Immature natural killer cell (primary cell): Measurements from ENCODE around the gene IGF2BP2. TPM values are rescaled to one million over a fixed set of nuclear protein-coding genes. Genes with fewer than 3 reads are reported as not detected.
A peak's percentile ranks its signal among the peaks of the same experiment; 100 is the strongest.
"Not testable (repeated sequence)": the region's sequence is repeated elsewhere in the genome, so short reads cannot be mapped to it uniquely, and the experiment has no call there.

Experiments
- DNase-seq, 3 donors: peaks; one replicate each; pipeline ENCODE4 v3.0.0; 2022; ENCODE audit warnings: mixed read lengths in 1 of 3
- H3K27ac Mint-ChIP-seq, 6 donors: one replicate each; pipeline ENCODE4 v1.8.0; 2020; ENCODE audit warnings: mixed read lengths in 6 of 6, mild to moderate bottlenecking in 5 of 6, inconsistent platforms in 4 of 6, moderate library complexity in 3 of 6
- H3K27me3 Mint-ChIP-seq, 3 donors: one replicate each; pipeline ENCODE4 v1.8.0; 2020 to 2021; ENCODE audit warnings: low read depth in 3 of 3, mild to moderate bottlenecking in 3 of 3, mixed read lengths in 3 of 3, moderate library complexity in 3 of 3, inconsistent platforms in 1 of 3
- H3K36me3 Mint-ChIP-seq, 3 donors: one replicate each; pipeline ENCODE4 v1.8.0; 2020; ENCODE audit warnings: mixed read lengths in 3 of 3, inconsistent platforms in 2 of 3, mild to moderate bottlenecking in 2 of 3
- H3K4me1 Mint-ChIP-seq, 2 donors: one replicate each; pipeline ENCODE4 v1.8.0; 2020; ENCODE audit warnings: inconsistent platforms in 2 of 2, mild to moderate bottlenecking in 2 of 2, mixed read lengths in 2 of 2, moderate library complexity in 1 of 2
- H3K4me3 Mint-ChIP-seq, 5 donors: one replicate each; pipeline ENCODE4 v1.8.0; 2020; ENCODE audit warnings: mild to moderate bottlenecking in 5 of 5, mixed read lengths in 5 of 5, inconsistent platforms in 3 of 5, moderate library complexity in 3 of 5
- H3K9me3 Mint-ChIP-seq, 6 donors: one replicate each; pipeline ENCODE4 v1.8.0; 2020; ENCODE audit warnings: mild to moderate bottlenecking in 6 of 6, mixed read lengths in 6 of 6, inconsistent platforms in 4 of 6, moderate library complexity in 3 of 6
- polyA plus RNA-seq, 3 donors: library from polyadenylated mRNA; unstranded; fragments of 300-500 nt; fragmentation: Illumina TruSeq; gene quantifications; one replicate each; pipeline ENCODE4 v1.2.3, GENCODE V29; 2021

Gene IGF2BP2
- polyA plus RNA-seq, 3 donors from 2014 or later, result 0.42 to 0.86 (median 0.43) TPM

- H3K4me1 Mint-ChIP-seq, result no peaks in the 10 kb centered on the region
- no peak for DNase-seq
- H3K4me3 Mint-ChIP-seq, result no peak overlapping the region
- no peak overlapping the region for H3K27ac Mint-ChIP-seq
- H3K27me3 Mint-ChIP-seq, result peaks cover 0 to 10% (median 1%) of the 10 kb centered on the region in 3 donors
- H3K9me3 Mint-ChIP-seq, result no peaks in the 10 kb centered on the region
- no peaks in the 10 kb centered on the region for H3K36me3 Mint-ChIP-seq
Observed at GRCh38 chr3:185639632-185640206, 185.1 kb downstream of the IGF2BP2 start.

GRCh38 chr3:185638651-185639050 is 186.2 kb downstream of the IGF2BP2 start:
- H3K36me3 Mint-ChIP-seq, H3K27ac Mint-ChIP-seq, H3K9me3 Mint-ChIP-seq, H3K4me3 Mint-ChIP-seq, DNase-seq, H3K4me1 Mint-ChIP-seq: not testable (repeated sequence)
- H3K27me3 Mint-ChIP-seq, result peaks cover 0 to 10% (median 1%) of the 10 kb centered on the region in 3 donors

GRCh38 chr3:185637388-185637787 is 187.5 kb downstream of the IGF2BP2 start:
- DNase-seq, result no peak
- no peak overlapping the region for H3K4me3 Mint-ChIP-seq
- no peaks in the 10 kb centered on the region for H3K4me1 Mint-ChIP-seq
- no peaks in the 10 kb centered on the region for H3K9me3 Mint-ChIP-seq
- peaks cover 0 to 10% (median 1%) of the 10 kb centered on the region in 3 donors for H3K27me3 Mint-ChIP-seq
- H3K36me3 Mint-ChIP-seq, result no peaks in the 10 kb centered on the region
- no peak overlapping the region for H3K27ac Mint-ChIP-seq

- Mint-ChIP-seq H3K27me3 (peaks cover 1 to 6% (median 5%) of the 10 kb centered on the region in 3 donors), H3K36me3 (peaks cover 0 to 22% (median 0%) of the 10 kb centered on the region in 3 donors), H3K27ac (peak overlapping the region in 1 of 6 donors; percentile 31), H3K9me3 (no peaks in the 10 kb centered on the region), H3K4me3 (no peak overlapping the region), H3K4me1 (no peaks in the 10 kb centered on the region)
- DNase-seq, result no peak
Observed at GRCh38 chr3:185632996-185633395, 191.8 kb downstream of the IGF2BP2 start.

GRCh38 chr3:185631508-185632206 is 193.2 kb downstream of the IGF2BP2 start:
- Mint-ChIP-seq H3K9me3 (no peaks in the 10 kb centered on the region), H3K27me3 (peaks cover 1 to 4% (median 3%) of the 10 kb centered on the region in 3 donors), H3K4me3 (no peak overlapping the region), H3K36me3 (peaks cover 0 to 27% (median 3%) of the 10 kb centered on the region in 3 donors), H3K27ac (no peak overlapping the region), H3K4me1 (no peaks in the 10 kb centered on the region)
- DNase-seq, result no peak

- peak overlapping the region in 2 of 6 donors; percentile 2 to 22 for H3K27ac Mint-ChIP-seq
- no peaks in the 10 kb centered on the region for H3K9me3 Mint-ChIP-seq
- H3K27me3 Mint-ChIP-seq, result peaks cover 1 to 4% (median 2%) of the 10 kb centered on the region in 3 donors
- no peaks in the 10 kb centered on the region for H3K4me1 Mint-ChIP-seq
- peaks cover 0 to 29% (median 3%) of the 10 kb centered on the region in 3 donors for H3K36me3 Mint-ChIP-seq
- no peak for DNase-seq
- no peak overlapping the region for H3K4me3 Mint-ChIP-seq
Observed at GRCh38 chr3:185631108-185631507, 193.7 kb downstream of the IGF2BP2 start.

- peaks cover 1 to 4% (median 2%) of the 10 kb centered on the region in 3 donors for H3K27me3 Mint-ChIP-seq
- H3K27ac Mint-ChIP-seq, result peak overlapping the region in 1 of 6 donors; percentile 9
- H3K4me3 Mint-ChIP-seq, result no peak overlapping the region
Observed at GRCh38 chr3:185630182-185630622, 194.6 kb downstream of the IGF2BP2 start.

GRCh38 chr3:185629554-185630181 is 195.2 kb downstream of the IGF2BP2 start:
- no peak for DNase-seq
- H3K27me3 Mint-ChIP-seq, result peaks cover 1 to 4% (median 2%) of the 10 kb centered on the region in 3 donors
- no peaks in the 10 kb centered on the region for H3K4me1 Mint-ChIP-seq
- H3K36me3 Mint-ChIP-seq, result peaks cover 0 to 33% (median 3%) of the 10 kb centered on the region in 3 donors
- H3K9me3 Mint-ChIP-seq, result no peaks in the 10 kb centered on the region
- H3K27ac Mint-ChIP-seq, result peak overlapping the region in 1 of 6 donors; percentile 40
- H3K4me3 Mint-ChIP-seq, result no peak overlapping the region

More at GRCh38 chr3:185630182-185630622, 194.6 kb downstream of the IGF2BP2 start:
- DNase-seq, result no peak
- Mint-ChIP-seq H3K9me3 (no peaks in the 10 kb centered on the region), H3K4me1 (no peaks in the 10 kb centered on the region), H3K36me3 (peaks cover 0 to 33% (median 3%) of the 10 kb centered on the region in 3 donors)

GRCh38 chr3:185625784-185626183 is 199.1 kb downstream of the IGF2BP2 start:
- Mint-ChIP-seq H3K27me3 (peaks cover 0 to 4% (median 2%) of the 10 kb centered on the region in 3 donors), H3K4me1 (no peaks in the 10 kb centered on the region), H3K27ac (no peak overlapping the region), H3K9me3 (no peaks in the 10 kb centered on the region), H3K36me3 (peaks cover 9 to 42% (median 10%) of the 10 kb centered on the region in 3 donors), H3K4me3 (no peak overlapping the region)
- DNase-seq, result no peak

- peak overlapping the region in 1 of 6 donors; percentile 50 for H3K27ac Mint-ChIP-seq
- H3K36me3 Mint-ChIP-seq, result peaks cover 12 to 33% (median 13%) of the 10 kb centered on the region in 3 donors
- H3K4me3 Mint-ChIP-seq, result no peak overlapping the region
- H3K4me1 Mint-ChIP-seq, result no peaks in the 10 kb centered on the region
- no peaks in the 10 kb centered on the region for H3K9me3 Mint-ChIP-seq
- H3K27me3 Mint-ChIP-seq, result peaks cover 0 to 2% (median 0%) of the 10 kb centered on the region in 3 donors
- DNase-seq, result no peak
Observed at GRCh38 chr3:185623939-185624665, 200.7 kb downstream of the IGF2BP2 start.

GRCh38 chr3:185613016-185613415 is 211.8 kb downstream of the IGF2BP2 start:
- peak overlapping the region in 5 of 6 donors; percentile 34 to 63 (median 49) for H3K27ac Mint-ChIP-seq
- H3K27me3 Mint-ChIP-seq, result no peaks in the 10 kb centered on the region
- peaks cover 23 to 52% (median 43%) of the 10 kb centered on the region in 3 donors for H3K36me3 Mint-ChIP-seq
- no peaks in the 10 kb centered on the region for H3K9me3 Mint-ChIP-seq
- peak overlapping the region in 4 of 5 donors; percentile 21 to 50 (median 30) for H3K4me3 Mint-ChIP-seq
- no peak for DNase-seq
- peaks cover 11 to 12% of the 10 kb centered on the region in 2 donors for H3K4me1 Mint-ChIP-seq

GRCh38 chr3:185606196-185606595 is 218.6 kb downstream of the IGF2BP2 start:
- H3K4me1 Mint-ChIP-seq, result peaks cover 0 to 6% of the 10 kb centered on the region in 2 donors
- H3K27ac Mint-ChIP-seq, result no peak overlapping the region
- DNase-seq, result no peak
- H3K4me3 Mint-ChIP-seq, result no peak overlapping the region
- no peaks in the 10 kb centered on the region for H3K9me3 Mint-ChIP-seq
- no peaks in the 10 kb centered on the region for H3K27me3 Mint-ChIP-seq
- peaks cover 35 to 67% (median 40%) of the 10 kb centered on the region in 3 donors for H3K36me3 Mint-ChIP-seq

GRCh38 chr3:185605566-185605965 is 219.3 kb downstream of the IGF2BP2 start:
- no peaks in the 10 kb centered on the region for H3K9me3 Mint-ChIP-seq
- H3K36me3 Mint-ChIP-seq, result peaks cover 35 to 67% (median 43%) of the 10 kb centered on the region in 3 donors
- no peaks in the 10 kb centered on the region for H3K27me3 Mint-ChIP-seq
- H3K27ac Mint-ChIP-seq, result peak overlapping the region in 2 of 6 donors; percentile 32 to 47
- H3K4me1 Mint-ChIP-seq, result peaks cover 0 to 6% of the 10 kb centered on the region in 2 donors
- H3K4me3 Mint-ChIP-seq, result no peak overlapping the region
- no peak for DNase-seq
